Measurements from ENCODE around the gene LAMP5. TPM values are rescaled to one million over a fixed set of nuclear protein-coding genes. Genes with fewer than 3 reads are reported as not detected.

The LAMP5 gene
- total RNA-seq, 2 donors from 2014 or later = 0.35 TPM; not detected in 1

GRCh38 chr20:9572670-9573069 lies 58.3 kb downstream of the LAMP5 start:
- peaks cover 12% of the 10 kb centered on the region for H3K4me1 ChIP-seq (ENCODE audit: control insufficient read depth, insufficient read depth, low read length)
- TF ChIP-seq CTCF (conservative IDR thresholded peaks at IDR 0.05) = no peak
- Mint-ChIP-seq H3K4me3 (no peak overlapping the region), H3K36me3 (ENCODE audit: low read depth) (no peaks in the 10 kb centered on the region), H3K4me1 (peaks cover 39% of the 10 kb centered on the region), H3K27ac (peak overlapping the region; percentile 79), H3K27me3 (ENCODE audit: insufficient read depth) (peaks cover 15% of the 10 kb centered on the region), H3K9me3 (no peaks in the 10 kb centered on the region)
- peak; percentile 70 for DNase-seq
- no peaks in the 10 kb centered on the region for H3K27me3 ChIP-seq (ENCODE audit: control insufficient read depth, insufficient read depth, low read length, poor library complexity, severe bottlenecking)
- H3K4me3 ChIP-seq (ENCODE audit: low read length) = no peak overlapping the region
- no peak overlapping the region for H3K9ac ChIP-seq (ENCODE audit: extremely low read depth, low read length, poor library complexity, severe bottlenecking)
- no peaks in the 10 kb centered on the region for H3K36me3 ChIP-seq (ENCODE audit: control insufficient read depth, insufficient read depth, low read length)
- no peaks in the 10 kb centered on the region for H3K9me3 ChIP-seq (ENCODE audit: control insufficient read depth, low read length)
- 0 to 11% methylated on average over 1 to 2 of the region's 2 CpGs for WGBS, 2 experiments (ENCODE audit: insufficient coverage in 1 of 2, insufficient read length in 1 of 2)
- H3K27ac ChIP-seq (ENCODE audit: low read depth, low read length) = peak overlapping the region; percentile 87

GRCh38 chr20:9573335-9574151 lies 59.2 kb downstream of the LAMP5 start:
- Histone ChIP-seq H3K27me3 (ENCODE audit: control insufficient read depth, insufficient read depth, low read length, poor library complexity, severe bottlenecking) (no peaks in the 10 kb centered on the region), H3K9me3 (ENCODE audit: control insufficient read depth, low read length) (no peaks in the 10 kb centered on the region), H3K27ac (ENCODE audit: low read depth, low read length) (peak overlapping the region; percentile 77), H3K4me3 (ENCODE audit: low read length) (no peak overlapping the region), H3K4me1 (ENCODE audit: control insufficient read depth, insufficient read depth, low read length) (peaks cover 12% of the 10 kb centered on the region), H3K36me3 (ENCODE audit: control insufficient read depth, insufficient read depth, low read length) (no peaks in the 10 kb centered on the region), H3K9ac (ENCODE audit: extremely low read depth, low read length, poor library complexity, severe bottlenecking) (no peak overlapping the region)
- peak; percentile 63 for DNase-seq
- H3K4me1 Mint-ChIP-seq = peaks cover 39% of the 10 kb centered on the region
- H3K36me3 Mint-ChIP-seq (ENCODE audit: low read depth) = no peaks in the 10 kb centered on the region
- H3K4me3 Mint-ChIP-seq = peak overlapping the region; percentile 27
- H3K9me3 Mint-ChIP-seq = no peaks in the 10 kb centered on the region
- peak overlapping the region; percentile 57 for H3K27ac Mint-ChIP-seq
- no peak for TF ChIP-seq CTCF (conservative IDR thresholded peaks at IDR 0.05)
- peaks cover 12% of the 10 kb centered on the region for H3K27me3 Mint-ChIP-seq (ENCODE audit: insufficient read depth)
- 27 to 56% methylated on average over 9 to 13 of the region's 13 CpGs for WGBS, 2 experiments (ENCODE audit: insufficient coverage in 1 of 2, insufficient read length in 1 of 2)

- H3K9me3 ChIP-seq (ENCODE audit: control insufficient read depth, low read length) = no peaks in the 10 kb centered on the region
- Mint-ChIP-seq H3K27ac (no peak overlapping the region), H3K36me3 (ENCODE audit: low read depth) (no peaks in the 10 kb centered on the region), H3K4me1 (peaks cover 39% of the 10 kb centered on the region), H3K9me3 (no peaks in the 10 kb centered on the region), H3K27me3 (ENCODE audit: insufficient read depth) (peaks cover 12% of the 10 kb centered on the region), H3K4me3 (no peak overlapping the region)
- TF ChIP-seq CTCF (conservative IDR thresholded peaks at IDR 0.05) = no peak
- H3K4me1 ChIP-seq (ENCODE audit: control insufficient read depth, insufficient read depth, low read length) = peaks cover 12% of the 10 kb centered on the region
- no peaks in the 10 kb centered on the region for H3K27me3 ChIP-seq (ENCODE audit: control insufficient read depth, insufficient read depth, low read length, poor library complexity, severe bottlenecking)
- no peak overlapping the region for H3K4me3 ChIP-seq (ENCODE audit: low read length)
- 36 to 48% methylated on average over 6 to 7 of the region's 7 CpGs for WGBS, 2 experiments (ENCODE audit: insufficient coverage in 1 of 2, insufficient read length in 1 of 2)
- peak overlapping the region; percentile 77 for H3K27ac ChIP-seq (ENCODE audit: low read depth, low read length)
- no peaks in the 10 kb centered on the region for H3K36me3 ChIP-seq (ENCODE audit: control insufficient read depth, insufficient read depth, low read length)
- DNase-seq = peak; percentile 64
- H3K9ac ChIP-seq (ENCODE audit: extremely low read depth, low read length, poor library complexity, severe bottlenecking) = no peak overlapping the region
Measured at GRCh38 chr20:9574181-9574580, 59.8 kb downstream of the LAMP5 start.

Data from endodermal cell (in vitro differentiated cells).